NCI-H82 treated with DMSO at 0.1 percent for 48 hours (cell line): ENCODE data around the gene ACHE.

Experiments used
- DNase-seq: peaks from one replicate; lab custom pipeline; 2025; ENCODE audit not compliant: unreplicated experiment; lab: John Stamatoyannopoulos, UW

Gene ACHE

DNA sequence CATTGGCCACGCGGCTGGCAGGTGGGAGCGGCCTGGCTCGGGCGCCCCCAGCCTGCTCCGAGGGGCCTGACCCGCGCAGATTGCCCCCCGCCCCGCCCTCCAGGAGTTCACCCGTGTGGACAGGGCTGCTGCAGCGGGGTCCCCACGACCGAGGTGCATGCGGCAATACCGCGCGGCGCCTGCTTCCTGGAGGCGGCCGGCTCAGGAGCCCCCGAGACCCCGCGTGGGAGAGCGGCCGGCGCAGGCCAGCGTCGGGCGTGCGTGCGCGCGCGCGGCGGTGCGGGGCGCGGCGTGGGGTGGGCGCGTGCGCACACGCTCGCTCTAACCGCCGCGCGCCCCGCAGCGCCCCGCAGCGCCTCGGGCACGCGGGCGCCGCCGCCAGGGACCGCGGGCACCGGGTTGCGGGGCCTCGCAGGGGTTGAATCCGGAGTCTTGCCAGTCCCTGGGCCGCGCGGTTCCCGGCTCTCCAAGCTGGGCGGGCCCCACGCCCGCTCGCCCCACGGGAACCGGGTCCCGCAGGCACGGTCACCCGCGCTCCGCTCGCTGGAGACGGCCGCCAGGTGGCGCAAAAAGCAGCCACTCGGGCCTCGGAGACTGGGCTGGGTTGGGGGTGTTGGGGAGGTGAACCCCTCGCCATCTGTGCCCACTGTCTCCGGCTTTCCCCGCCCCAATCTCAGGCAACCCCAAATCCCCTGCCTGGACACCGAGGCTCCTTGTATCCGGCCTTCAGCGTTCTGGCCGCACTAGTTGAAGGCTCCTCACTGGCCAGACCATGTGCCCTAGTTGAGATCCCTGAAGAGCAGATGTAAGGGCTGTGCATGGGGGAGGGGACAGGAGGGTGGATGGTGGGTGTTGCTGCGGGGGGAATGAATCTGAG is 1.3 kb upstream of the ACHE start:
- no peak for DNase-seq

DNA sequence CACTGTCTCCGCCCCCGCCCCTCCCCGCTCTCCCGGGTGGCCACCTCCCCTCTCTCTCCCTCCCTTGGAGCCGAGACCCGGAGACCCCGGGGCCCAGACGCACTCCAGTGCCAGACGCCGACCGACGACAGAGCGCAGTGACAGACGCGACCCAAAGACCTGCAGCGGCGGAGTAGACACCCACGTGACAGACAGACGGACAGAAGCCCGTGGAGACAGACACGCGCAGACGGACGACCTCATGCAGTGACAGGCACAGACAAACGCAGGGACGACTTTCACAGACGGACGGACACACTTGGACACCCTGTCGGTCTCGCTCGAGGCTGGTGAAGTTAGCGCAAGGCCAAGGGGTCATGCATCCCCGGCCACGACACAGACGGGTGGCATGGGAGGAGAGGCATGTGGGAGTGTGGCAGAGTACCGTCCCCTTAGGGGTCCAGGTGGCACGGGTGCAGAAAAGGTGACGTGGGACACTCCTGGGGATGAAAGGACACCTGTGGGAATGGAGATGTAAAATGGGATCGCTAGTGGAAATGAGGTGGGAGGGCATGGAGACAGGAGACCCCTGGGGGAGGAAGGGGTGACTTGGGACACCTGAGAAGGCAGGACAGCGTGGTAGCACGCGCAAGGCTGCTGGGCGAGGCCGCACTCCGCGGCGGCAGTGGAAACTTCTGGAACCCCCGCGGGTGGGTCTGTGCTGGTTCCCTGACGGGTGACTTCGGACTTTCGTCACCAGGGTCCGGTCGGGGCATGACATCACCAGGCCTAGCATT is 456 bp upstream of the ACHE start:
- no peak for DNase-seq

DNA sequence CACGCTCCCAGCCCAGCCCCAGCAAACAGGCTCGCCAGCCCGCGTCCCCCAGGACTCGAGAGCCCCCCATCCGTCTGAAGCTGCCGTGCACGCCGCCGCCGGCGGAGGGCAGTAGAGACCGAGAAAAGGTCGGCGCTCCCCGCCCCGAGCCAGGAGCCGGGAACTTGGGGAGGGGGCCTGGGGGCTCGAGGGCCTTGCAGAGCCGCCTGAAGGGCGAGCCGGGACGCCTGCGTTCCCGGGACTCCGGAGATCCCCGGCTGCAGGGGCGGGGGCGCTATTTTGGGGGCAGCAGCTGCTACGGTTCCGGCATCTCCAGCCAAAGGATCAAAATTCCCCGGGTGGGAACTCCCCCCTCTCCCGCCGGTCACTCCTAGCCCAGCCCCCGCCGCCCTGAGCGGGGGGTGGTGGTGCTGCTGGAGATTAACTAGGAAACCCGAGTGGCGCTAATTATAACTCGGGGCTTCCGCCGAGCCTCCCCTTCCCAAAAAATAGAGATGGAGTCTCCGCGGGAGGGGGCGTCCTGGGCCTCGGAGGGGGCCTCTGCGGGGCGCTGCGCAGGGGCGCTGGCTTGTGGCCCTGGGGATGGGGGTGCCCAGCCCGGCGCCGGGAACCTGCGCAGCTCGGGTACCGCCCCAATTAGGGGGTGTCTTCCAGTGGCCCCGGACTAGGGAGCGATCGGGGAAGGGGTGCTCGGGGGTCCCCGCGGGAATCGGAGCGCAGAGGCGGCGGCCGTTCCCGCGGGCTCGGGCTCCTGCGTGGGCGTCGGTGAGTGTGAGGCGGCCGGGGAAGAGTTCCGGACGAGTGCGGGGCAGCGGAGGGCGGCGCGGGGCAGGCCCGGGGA is 608 bp downstream of the ACHE start:
- DNase-seq, result no peak

DNA sequence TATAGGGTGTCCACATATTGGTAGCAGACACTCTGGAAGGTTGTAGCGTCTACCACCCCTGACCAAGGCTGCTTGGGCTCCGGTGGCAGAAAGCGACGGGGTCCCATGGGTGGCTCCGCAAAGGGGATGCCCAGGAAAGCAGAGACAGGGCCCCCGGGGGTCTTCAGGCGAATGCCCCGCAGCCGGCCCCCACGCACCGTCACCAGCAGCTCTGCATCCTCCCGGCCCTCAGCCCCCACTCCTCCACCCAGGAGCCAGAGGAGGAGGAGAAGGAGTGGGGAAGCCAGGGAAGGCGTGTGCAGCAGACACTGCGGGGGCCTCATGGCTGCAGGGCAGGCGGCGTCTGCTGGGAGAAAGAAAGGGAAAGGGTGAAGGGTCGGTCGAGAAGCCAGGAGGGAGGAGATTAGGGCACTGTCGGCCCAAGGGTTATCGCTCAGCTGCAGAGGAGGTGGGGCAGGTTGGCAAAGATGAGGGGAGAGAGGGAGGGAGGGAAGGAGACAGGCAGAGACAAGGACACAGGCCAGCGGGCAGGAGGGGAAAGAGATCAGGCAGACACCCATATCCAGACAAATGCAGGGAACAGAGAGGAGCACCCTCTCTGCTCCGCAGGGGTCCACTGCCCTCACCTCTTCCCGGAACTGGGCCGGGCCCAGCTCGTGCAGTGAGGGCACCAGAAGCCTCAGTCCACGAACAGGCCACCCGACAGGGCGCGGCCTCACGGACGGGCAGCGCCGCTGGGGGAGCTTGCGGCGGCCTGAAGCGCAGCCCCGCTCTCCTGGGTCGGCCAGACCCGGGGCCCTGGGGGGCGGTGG is 1.6 kb downstream of the ACHE start:
- no peak for DNase-seq

DNA sequence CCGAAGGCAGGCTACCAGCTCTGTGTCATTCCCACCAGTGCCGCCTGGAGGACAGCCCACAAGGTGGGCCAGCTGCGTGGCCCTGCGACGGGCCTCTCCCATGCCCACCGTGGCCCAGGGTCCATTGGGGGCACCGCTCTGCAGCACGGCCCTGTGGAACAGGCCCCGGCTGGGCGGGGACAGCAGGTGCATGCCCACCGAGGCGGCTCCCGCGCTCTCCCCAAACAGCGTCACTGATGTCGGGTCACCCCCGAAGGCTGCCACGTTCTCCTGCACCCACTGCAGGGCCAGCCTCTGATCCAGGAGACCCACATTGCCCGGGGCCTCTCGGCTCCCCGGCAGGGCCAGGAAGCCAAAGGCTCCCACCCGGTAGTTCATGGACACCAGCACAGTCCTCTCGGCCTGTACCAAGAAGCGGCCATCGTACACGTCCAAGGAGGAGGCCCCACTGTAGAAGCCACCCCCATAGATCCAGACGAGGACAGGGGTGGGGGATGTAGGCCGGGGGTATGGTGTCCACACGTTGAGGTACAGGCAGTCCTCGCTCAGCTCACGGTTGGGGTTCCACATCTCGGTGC is 2.3 kb downstream of the ACHE start:
- DNase-seq, result no peak

DNA sequence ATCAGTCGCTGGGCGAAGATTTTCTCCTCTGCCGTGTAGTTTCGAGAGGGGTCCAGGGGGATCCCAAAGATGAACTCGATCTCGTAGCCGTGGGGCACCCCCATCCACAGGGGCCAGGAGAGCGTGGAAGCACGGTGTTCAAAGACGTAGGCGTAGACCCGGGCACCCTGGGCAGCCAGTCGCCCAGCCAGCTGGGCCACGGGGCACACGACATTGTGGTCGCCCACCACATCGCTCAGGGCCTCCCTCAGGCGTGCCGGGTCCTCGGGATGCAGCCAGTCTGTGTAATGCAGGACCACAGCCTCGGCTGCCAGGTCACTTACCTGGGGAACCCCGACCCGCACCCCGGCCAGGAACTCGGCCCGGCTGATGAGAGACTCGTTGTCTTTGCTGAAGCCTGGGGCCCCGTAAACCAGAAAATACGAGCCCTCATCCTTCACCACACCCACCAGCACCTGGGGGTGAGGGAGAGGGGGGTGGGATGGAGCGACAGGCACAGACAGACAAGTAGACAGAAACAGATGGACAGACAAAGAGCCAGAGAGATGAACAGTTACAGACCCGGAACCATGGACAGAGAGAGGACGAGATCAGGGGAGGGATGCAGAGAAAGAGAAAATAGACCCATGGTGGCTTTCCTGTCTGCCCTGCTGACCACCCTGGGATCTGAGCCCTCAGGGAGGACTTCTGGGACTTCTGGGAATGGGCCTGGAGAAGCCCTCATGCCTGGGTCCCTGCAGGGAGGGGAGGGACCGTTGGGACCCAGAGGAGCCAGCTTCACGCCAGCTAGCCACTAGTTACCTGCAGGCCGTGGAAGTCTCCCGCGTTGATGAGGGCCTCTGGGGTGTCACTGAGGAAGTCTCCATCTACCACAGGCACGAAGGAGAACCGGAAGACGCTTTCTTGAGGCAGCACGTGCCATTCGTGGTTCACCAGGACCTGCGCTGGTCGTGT is 3.0 kb downstream of the ACHE start:
- DNase-seq, result no peak

DNA sequence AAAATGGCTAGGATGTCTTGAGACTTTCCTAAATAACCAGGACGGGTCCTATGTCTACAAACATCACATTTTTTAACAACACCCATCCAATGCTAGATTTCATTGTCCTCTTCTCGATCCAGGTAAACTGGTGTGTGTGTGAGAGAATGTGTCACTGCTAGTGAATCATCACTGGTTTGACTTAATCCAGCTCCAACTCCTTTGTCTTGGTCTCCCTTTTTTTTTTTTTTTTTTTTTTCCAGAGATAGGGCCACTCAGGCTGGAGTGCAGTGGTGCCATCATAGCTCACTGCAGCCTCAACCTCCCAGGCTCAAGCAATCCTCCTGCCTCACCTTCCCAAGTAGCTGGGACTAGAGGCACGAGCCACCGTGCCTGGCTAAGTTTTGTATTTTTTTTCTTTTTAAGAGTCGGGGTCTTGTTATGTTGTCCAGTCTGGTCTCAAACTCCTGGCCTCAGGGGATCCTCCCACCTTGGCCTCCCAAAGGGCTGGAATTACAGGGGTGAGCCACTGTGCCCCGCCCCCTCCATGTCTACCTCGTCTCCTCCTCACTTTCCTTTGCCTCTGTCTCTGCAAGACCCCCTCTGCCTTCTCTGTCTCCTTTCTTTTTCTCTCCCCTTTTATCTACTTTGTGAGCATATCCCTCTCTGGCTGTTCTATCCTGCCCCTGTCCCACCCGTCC is 4.0 kb downstream of the ACHE start:
- DNase-seq, result no peak

DNA sequence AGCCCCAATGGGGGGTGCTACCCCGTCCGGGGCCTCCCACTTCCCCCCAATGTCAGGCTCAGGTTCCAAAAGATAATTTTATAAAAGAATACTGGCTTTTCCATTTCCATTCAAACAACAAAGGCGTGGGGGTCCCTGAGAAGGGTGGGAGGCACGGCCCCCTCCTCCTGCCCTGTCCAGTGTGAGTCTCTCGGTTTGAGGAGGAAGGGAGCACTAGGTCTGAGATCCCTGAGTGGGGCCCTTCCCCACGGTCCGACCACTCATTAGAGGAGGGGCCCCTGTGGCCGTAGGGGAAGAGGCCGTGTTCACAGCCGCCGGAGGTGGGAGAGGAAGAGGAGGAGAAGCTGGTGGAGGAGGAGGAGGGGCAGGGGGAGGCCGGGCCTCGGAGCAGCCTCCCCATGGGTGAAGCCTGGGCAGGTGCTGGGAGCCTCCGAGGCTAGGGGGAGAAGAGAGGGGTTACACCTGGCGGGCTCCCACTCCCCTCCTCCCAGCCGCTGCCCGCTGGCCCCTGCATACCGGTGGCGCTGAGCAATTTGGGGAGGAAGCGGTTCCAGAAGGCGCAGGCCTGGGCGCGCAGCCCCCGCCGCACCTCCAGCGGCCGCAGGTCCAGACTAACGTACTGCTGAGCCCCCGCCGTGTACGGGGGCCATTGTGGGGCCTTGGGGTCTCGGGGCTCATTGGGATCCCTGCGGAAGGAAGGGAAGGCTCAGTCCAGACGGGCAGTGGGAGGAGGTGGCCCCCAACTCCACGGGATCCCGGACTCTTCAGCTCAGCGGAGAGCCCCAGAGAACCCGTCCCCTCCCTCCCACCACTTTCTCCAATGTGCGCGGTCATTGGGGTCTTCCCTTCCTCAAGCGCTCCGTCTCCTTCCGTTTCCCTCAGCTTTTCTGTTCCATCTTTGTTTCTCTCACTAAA is 4.8 kb downstream of the ACHE start:
- DNase-seq, result no peak

DNA sequence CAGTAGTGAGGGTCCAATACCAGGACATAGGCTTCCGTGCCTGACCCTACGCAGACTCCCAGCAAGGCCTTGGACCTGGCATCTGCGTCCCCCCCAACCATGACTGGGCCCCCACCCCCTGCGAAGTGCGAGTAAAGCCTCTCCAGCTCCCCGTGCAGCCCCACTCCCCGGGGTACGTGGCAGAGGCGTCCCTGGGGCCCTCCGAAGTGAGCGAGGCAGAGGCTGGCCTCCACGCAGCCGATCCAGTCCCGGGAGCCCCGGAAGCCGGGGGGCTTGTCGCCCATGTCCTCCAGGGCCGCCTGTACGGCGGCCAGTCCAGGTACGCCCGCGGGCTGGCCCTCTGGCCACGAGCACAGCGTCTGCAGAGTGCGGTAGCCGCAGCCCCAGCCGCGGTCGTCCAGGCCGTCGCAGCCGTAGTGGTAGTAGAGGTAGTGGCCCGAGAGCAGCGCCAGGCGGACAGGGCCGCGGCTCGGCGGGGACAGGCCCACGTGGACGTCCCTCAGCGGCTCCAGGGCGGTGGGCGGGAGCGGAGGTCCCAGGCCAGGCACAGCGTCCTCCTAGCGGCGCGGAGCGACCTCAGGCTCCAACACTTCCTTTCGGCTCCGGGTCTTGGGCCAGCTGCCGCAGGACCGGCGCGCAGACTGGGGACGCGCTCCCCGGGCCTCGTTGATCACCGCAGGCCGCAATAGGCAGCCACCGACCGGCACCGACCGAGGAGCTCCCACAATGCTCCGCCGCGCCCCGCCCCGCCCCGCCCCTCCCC is 6.5 kb downstream of the ACHE start, which contains the start of gene UFSP1:
Gene UFSP1, minus strand, starts transcription at position 728 of the 763 bp plus-strand sequence. Its CDS starts 444 bp downstream, at position 284.
- no peak for DNase-seq

DNA sequence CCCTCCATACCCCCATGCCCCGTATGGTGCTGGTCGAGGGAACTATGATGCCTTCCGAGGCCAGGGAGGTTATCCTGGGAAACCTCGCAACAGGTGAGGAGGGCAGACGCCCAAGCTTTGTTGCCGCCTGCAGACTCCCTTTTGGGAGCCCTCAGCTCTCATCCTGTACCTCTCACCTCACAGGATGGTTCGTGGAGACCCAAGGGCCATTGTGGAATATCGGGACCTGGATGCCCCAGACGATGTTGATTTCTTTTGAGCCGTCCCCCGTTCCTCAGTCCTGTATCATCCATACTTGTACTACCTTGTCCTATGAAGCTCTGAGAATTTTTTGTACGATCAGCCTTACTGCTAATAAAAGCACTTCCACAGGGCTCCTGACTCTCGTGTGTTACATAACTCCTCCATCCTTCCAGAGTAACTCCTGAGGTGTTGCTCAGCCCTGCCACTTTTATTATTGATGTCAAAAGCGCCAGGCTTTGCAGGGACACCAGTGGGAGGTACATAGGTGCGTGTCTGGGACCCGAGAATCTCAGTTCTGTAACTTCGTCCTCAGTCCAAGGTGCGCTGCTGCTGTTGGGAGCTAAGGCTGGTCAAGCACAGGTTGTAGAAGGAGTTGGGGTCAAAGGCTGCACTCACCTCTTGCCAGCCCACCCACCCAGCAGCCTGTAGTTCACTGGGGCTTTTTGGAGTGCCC is 7.2 kb downstream of the ACHE start:
- no peak for DNase-seq

DNA sequence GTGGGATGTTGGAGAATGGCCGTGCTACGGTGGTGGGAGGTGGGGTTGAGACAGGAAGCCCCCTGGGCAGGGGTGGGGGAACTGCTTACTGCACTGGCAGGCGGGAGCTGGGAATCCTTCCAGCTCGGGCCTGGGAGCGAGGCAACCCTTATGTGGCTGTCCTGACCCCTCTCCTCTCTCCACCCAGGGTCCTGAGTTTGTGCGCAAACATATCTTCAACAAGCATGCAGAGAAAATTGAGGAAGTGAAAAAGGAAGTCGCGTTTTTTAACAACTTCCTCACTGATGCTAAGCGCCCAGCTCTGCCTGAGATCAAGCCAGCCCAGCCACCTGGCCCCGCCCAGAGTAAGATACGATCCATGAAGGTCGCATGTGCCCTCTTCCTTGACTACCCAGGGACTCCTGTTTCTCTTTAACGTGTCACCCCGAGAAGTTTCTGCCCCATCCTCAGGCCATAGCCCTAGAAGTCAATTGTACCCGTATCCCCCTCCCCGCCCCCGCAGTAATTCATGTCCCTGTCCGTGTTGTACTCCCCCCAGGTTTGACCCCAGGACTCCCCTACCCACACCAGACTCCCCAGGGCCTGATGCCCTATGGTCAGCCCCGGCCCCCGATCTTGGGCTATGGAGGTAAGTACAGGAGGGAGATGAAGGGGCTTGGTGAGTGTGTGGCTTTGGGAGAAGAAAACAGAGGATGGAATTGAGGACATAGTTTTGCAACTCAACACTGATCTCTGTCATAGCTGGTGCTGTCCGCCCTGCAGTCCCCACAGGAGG is 8.0 kb downstream of the ACHE start:
- no peak for DNase-seq

DNA sequence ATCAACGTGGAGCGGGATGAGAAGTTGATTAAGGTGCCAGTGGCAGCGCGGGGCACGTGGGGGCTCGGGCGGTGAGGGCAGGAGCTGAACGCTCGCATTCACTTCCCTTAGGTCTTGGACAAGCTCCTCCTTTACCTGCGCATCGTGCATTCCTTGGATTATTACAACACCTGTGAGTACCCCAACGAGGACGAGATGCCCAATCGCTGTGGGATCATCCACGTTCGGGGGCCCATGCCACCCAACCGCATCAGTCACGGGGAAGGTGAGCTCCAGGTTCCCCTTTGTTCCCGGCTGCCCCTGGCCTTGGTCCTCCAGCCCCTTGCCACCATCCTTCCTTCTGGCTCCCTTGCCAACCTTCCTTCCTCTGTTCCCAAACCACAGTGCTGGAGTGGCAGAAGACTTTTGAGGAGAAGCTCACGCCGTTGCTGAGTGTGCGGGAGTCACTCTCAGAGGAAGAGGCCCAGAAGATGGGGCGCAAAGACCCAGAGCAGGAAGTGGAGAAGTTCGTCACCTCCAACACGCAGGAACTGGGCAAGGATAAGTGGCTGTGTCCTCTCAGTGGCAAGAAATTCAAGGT is 8.7 kb downstream of the ACHE start:
- no peak for DNase-seq

DNA sequence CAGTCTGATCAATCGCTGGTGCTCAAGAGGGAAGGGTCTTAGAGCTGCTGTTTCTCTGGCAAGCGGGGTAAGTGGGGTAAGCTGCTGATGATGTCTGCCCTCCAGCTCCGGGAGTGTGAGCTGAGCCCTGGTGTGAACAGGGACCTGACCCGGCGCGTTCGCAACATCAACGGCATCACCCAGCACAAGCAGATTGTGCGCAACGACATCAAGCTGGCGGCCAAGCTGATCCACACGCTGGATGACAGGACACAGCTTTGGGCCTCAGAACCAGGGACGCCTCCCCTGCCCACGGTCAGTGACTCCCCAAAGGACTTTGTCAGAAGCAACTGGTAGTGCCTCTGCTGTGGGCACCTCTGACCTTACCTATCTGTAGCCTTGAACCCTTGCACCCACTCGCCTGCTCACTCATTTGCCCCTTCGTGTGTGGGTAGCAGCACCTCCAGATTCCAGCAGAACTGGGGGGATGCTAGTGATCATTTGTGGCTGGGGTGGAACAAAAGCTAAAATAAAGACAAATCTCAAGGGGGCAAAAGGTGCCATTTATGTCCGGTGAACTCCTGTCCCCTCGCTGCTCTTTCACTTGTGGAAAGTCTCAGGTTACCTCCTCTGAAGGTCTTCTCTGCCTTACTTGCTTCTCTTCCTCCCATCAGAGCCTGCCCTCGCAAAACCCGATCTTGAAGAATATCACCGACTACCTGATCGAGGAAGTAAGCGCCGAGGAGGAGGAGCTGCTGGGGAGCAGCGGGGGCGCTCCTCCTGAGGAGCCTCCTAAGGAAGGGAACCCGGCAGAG is 9.3 kb downstream of the ACHE start:
- DNase-seq, result no peak
